ENCODE results near the gene EVI5L. TPM values are rescaled to one million over a fixed set of nuclear protein-coding genes. Genes with fewer than 3 reads are reported as not detected.
A peak's percentile ranks its signal among the peaks of the same experiment; 100 is the strongest.

EVI5L gene
- total RNA-seq, 1 donor from 2014 or later = 9.2 TPM

GRCh38 chr19:7847664-7848063 lies 17.6 kb downstream of the EVI5L start:
- Histone ChIP-seq H3K27me3 (ENCODE audit: control insufficient read depth, insufficient read depth, low read length) (no peaks in the 10 kb centered on the region), H3K4me3 (ENCODE audit: low read depth, low read length) (no peak overlapping the region), H3K36me3 (ENCODE audit: control insufficient read depth, insufficient read depth, low read length) (no peaks in the 10 kb centered on the region)
- TF ChIP-seq CTCF (IDR thresholded peaks at IDR 0.05; ENCODE audit: insufficient read depth, low read length, severe bottlenecking) = no peak
- DNase-seq (ENCODE audit: low read depth) (no peak), FAIRE-seq (no peak)

GRCh38 chr19:7848779-7849457 lies 18.9 kb downstream of the EVI5L start:
- H3K27me3 ChIP-seq (ENCODE audit: control insufficient read depth, insufficient read depth, low read length) = no peaks in the 10 kb centered on the region
- no peak for DNase-seq (ENCODE audit: low read depth)
- FAIRE-seq = no peak
- H3K4me3 ChIP-seq (ENCODE audit: low read depth, low read length) = no peak overlapping the region
- H3K36me3 ChIP-seq (ENCODE audit: control insufficient read depth, insufficient read depth, low read length) = no peaks in the 10 kb centered on the region
- no peak for TF ChIP-seq CTCF (IDR thresholded peaks at IDR 0.05; ENCODE audit: insufficient read depth, low read length, severe bottlenecking)

- Histone ChIP-seq H3K4me3 (ENCODE audit: low read depth, low read length) (no peak overlapping the region), H3K27me3 (ENCODE audit: control insufficient read depth, insufficient read depth, low read length) (no peaks in the 10 kb centered on the region), H3K36me3 (ENCODE audit: control insufficient read depth, insufficient read depth, low read length) (no peaks in the 10 kb centered on the region)
- no peak for FAIRE-seq
- no peak for TF ChIP-seq CTCF (IDR thresholded peaks at IDR 0.05; ENCODE audit: insufficient read depth, low read length, severe bottlenecking)
- DNase-seq (ENCODE audit: low read depth) = no peak
Measured at GRCh38 chr19:7849631-7849999, 19.6 kb downstream of the EVI5L start.

- FAIRE-seq = no peak
- H3K27me3 ChIP-seq (ENCODE audit: control insufficient read depth, insufficient read depth, low read length) = no peaks in the 10 kb centered on the region
- H3K4me3 ChIP-seq (ENCODE audit: low read depth, low read length) = no peak overlapping the region
- TF ChIP-seq CTCF (IDR thresholded peaks at IDR 0.05; ENCODE audit: insufficient read depth, low read length, severe bottlenecking) = no peak
- H3K36me3 ChIP-seq (ENCODE audit: control insufficient read depth, insufficient read depth, low read length) = no peaks in the 10 kb centered on the region
- DNase-seq (ENCODE audit: low read depth) = peak; percentile 22
Measured at GRCh38 chr19:7850000-7850813, 20.2 kb downstream of the EVI5L start.

DNA sequence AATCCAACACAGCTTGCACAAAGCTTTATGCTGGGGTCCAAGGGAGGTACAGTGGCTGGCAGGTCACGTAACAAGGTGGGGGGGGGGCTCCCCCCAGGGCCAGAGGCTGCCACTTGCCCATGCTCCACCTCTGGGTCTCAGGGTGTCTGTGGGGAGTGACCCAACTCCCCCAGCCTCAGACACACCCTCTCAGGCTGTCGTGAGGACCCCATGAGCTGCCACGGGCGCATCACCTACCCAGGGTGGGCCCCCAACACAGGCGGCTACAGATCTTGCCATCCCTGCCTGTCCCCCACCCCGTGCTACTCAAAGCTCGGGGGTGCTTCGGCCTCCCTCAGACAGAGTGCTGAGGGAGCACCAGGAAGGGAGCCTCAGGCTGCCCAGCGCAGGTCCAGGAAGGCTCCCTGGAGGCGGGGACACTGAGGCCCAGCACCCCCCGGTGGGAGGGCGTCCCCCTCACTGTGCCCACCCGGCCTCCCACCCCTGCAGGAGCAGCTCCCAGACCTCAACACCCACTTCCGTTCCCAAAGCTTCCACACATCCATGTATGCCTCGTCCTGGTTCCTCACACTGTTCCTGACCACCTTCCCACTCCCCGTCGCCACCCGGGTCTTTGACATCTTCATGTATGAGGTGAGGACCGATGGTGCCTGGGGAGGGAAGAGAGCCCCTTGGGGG lies 21.1 kb downstream of the EVI5L start:
- Histone ChIP-seq H3K27me3 (ENCODE audit: control insufficient read depth, insufficient read depth, low read length) (no peaks in the 10 kb centered on the region), H3K4me3 (ENCODE audit: low read depth, low read length) (no peak overlapping the region), H3K36me3 (ENCODE audit: control insufficient read depth, insufficient read depth, low read length) (no peaks in the 10 kb centered on the region)
- DNase-seq (ENCODE audit: low read depth) (no peak), FAIRE-seq (no peak)
- TF ChIP-seq CTCF (IDR thresholded peaks at IDR 0.05; ENCODE audit: insufficient read depth, low read length, severe bottlenecking) = no peak
